GM12873 (cell line): Measurements from ENCODE around the gene LRP4.

Experiments
- TF ChIP-seq, protein P1 (sequence below): IDR thresholded peaks from 2 replicates; pipeline ENCODE4 v1.5.1; 2012; ENCODE audit warnings: low read depth, mild to moderate bottlenecking, moderate library complexity, low read length, control low read depth; ENCODE audit not compliant: insufficient read depth; ENCODE audit errors: missing control alignments

Gene LRP4

DNA sequence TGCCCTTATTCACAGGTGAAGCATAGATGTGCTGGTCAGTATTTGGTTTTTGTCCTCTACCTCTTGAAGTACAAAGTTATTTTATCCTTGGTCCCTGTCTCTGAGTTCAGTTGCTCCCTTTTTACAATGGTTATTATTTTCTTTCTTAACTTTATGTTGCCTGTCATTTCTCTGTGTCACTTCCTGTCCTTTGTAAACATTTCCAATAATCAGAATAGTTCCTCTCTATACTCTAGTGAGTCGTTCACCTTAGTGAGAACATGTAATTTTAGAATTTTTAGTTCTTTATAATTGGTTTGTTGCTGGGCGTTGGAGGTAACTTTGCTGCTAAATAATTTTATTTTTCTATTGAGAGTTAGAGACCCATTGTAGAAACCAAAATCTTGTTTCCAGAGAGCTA is 34.2 kb upstream of the LRP4 start:
- TF ChIP-seq, protein P1, sequence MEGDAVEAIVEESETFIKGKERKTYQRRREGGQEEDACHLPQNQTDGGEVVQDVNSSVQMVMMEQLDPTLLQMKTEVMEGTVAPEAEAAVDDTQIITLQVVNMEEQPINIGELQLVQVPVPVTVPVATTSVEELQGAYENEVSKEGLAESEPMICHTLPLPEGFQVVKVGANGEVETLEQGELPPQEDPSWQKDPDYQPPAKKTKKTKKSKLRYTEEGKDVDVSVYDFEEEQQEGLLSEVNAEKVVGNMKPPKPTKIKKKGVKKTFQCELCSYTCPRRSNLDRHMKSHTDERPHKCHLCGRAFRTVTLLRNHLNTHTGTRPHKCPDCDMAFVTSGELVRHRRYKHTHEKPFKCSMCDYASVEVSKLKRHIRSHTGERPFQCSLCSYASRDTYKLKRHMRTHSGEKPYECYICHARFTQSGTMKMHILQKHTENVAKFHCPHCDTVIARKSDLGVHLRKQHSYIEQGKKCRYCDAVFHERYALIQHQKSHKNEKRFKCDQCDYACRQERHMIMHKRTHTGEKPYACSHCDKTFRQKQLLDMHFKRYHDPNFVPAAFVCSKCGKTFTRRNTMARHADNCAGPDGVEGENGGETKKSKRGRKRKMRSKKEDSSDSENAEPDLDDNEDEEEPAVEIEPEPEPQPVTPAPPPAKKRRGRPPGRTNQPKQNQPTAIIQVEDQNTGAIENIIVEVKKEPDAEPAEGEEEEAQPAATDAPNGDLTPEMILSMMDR: no peak

DNA sequence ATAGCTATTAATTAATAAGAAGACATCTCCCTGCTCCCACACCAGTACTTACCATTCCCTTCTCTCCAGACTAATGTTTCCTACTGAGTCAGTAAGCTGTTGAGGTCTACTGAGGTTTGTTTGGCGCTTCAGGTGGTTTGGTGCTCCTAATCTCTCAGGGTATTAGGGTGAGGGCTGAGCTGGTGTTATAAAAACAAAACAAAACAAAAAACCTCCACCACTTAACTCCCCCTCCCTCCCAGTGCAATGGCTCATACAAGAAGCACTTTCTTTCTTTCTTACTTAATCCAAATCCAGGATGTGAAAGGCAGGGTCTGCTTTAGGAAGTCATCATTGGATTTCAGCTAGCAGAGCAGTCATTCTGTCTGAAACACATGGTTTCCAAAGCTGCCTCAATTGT is 33.5 kb upstream of the LRP4 start:
- TF ChIP-seq, protein P1: no peak

DNA sequence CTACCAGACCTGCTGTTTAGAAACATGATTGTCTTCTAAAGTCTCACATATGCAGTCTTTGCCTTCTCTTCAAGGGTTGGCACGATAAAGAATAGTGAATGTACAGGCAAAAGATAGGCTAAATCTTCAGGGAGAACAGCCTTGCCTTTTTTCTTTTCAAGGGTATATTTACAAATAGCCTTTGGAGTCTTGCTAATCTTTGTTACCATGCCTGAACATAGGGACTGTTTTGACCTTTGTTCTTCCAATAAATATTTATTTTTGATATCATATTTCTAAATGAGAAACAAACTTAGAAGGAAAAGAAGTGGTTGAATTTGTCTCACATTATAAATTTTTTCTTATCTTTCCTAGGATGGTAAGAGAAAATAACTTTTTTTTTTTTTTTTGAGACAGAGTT is 30.9 kb upstream of the LRP4 start:
- TF ChIP-seq, protein P1: no peak

DNA sequence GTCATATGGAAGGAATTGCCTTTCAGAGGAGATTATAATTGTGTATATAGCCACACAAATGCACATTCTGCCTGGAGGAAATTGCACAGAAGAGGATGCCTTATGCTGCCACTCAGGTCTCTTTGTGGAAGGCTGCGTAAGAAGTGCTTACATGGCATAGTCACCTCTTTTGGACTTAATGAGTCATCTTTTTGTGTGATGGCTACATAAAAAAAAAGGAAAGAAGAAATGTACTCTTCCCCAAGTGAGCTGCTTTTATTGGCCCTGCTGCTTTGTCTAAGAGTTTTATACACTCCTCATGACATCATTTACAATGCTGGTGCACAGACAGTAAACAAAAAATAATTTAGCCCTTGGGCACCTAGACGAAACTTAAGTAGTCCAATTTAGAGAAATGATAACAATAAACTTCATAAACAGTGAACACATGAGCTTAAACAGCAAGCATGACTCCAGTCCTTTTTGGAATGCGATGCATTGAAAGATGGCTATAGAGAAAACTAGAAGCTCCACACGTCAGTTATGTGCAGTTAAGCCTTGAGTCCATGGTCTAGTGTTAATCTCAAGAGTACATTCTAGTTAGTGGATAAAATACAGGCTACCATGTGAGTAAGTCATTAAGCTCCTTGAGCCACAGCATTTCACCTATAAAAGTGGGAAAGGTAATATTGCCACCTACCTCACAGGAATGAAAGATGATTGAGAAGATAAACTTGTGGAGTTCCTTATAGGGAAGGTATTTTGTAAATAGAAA is 30.2 kb upstream of the LRP4 start:
- TF ChIP-seq, protein P1: no peak

DNA sequence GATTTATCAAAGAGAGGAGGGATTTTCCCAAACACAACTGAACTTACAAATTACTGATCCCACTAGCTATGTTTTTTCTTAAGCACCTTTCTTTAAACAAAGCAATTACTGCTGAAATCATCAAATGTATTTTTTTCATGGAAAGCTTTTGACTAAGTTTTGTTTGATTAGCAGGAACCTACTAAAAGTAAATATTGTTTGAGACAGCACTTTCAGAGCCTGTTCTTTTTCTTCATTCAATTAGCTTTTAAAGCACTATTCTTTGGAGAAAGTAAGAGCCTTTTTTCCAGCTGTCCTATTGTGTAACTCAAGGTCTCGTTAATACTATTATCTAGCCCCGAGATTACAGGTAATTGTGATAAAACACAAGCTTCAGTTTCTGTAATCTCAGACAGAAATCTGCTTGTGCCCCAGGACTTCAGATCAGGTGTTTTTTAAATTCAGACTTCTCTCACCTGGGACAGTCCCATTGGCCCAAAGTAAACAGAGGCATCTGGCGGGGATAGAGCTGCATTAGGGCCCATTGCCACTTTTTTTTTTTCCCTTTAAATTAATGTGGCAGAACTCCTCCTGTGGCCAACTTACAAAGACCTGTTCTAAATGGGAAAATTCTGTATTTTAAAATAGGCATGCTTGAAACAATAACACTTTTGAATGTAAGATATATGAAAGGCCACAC is 29.2 kb upstream of the LRP4 start:
- TF ChIP-seq, protein P1: no peak

DNA sequence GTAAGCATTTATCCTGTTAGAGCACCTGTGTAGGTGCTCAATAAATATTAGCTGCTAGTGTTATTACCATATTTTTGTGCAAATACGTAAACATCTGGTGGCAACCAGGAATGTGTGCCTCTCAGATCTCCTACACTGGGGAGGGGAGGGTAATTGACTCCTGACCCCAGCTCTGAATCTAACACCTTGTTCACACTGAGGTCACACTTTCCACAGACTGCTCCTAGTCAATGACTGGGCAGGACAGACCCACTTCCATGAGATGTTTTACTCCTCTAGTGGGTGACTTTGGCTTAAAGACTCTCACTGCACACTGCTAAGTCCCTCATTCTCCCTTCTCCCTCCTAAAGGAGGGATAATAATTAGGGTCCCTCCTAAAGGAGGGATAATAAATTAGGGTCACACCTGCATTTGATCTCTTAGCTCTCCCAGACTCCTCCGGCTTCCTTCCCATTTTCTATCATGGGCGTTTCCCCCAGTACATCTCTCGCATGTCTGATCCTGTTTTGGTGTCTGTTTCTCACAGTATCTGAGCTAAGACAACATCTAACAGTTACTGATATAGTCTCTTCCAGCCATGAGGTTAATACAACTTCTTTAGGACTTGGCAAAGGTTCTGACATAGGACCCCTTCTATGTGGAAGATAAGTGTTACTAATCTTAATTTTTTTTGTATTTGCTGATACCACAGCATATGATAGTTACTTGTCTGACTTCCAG is 26.2 kb upstream of the LRP4 start:
- TF ChIP-seq, protein P1: no peak

DNA sequence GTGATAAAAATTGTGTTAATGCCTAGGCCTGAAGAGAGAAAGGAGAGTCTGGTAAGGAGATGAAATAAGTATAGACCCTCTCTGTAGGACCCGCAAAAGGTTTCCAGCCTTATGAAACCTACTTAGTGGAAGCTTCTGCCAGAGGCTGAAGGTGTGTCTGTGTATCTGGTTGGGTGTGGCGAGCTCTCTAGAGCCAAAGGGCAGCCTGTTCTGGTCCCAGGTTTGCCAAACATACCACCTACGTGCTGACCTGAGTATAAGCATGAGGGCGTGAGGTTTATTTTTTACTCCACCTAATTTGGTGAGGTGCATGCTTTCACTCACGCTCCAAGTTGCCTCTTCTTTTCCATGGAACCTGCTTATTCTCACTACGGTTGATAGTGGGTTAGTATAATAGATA is 23.8 kb upstream of the LRP4 start:
- TF ChIP-seq, protein P1: no peak
